DOHH2 (cell line): ENCODE measurements around the gene CBFA2T3.

Experiments
- EZH2phosphoT487 ChIP-seq: fragments of 200-600 bp; sonication (generic); IDR thresholded peaks from 2 replicates; pipeline ENCODE4 v1.6.1; 2017; ENCODE audit warnings: borderline replicate concordance, mild to moderate bottlenecking, antibody characterized with exemption, low read length, moderate library complexity, mixed read lengths
- TF ChIP-seq, protein P1 (sequence below): fragments of 200-600 bp; sonication (generic); IDR thresholded peaks from one replicate; pipeline ENCODE4 v1.5.1; 2014; ENCODE audit warnings: antibody characterized with exemption, mild to moderate bottlenecking, low read depth, low read length; ENCODE audit not compliant: poor library complexity, severe bottlenecking

DNA sequence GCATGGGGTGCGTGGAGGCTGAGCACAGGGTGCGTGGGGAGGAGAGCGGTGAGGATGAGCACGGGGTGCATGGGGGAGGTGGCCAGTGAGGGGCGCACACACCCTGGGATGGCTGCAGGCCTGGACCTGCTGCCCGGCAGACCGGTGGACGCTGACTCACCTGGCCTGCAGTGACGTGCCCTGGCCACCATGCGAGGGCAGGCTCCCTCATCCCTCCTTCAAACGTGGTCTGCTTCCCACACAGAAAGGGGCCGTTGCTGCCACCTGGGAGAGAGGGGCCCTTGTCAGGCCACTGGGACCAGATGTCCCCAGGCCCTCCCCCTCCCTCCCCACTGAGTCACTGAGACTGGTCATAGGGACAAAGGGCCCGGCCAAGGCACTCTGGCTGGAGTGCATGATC, 145.2 kb downstream of the CBFA2T3 start:
- TF ChIP-seq, protein P1, sequence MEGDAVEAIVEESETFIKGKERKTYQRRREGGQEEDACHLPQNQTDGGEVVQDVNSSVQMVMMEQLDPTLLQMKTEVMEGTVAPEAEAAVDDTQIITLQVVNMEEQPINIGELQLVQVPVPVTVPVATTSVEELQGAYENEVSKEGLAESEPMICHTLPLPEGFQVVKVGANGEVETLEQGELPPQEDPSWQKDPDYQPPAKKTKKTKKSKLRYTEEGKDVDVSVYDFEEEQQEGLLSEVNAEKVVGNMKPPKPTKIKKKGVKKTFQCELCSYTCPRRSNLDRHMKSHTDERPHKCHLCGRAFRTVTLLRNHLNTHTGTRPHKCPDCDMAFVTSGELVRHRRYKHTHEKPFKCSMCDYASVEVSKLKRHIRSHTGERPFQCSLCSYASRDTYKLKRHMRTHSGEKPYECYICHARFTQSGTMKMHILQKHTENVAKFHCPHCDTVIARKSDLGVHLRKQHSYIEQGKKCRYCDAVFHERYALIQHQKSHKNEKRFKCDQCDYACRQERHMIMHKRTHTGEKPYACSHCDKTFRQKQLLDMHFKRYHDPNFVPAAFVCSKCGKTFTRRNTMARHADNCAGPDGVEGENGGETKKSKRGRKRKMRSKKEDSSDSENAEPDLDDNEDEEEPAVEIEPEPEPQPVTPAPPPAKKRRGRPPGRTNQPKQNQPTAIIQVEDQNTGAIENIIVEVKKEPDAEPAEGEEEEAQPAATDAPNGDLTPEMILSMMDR = no peak
- TF ChIP-seq EZH2phosphoT487 = no peak
